ENCODE results near the gene KRT25.

KRT25 gene, protein sequence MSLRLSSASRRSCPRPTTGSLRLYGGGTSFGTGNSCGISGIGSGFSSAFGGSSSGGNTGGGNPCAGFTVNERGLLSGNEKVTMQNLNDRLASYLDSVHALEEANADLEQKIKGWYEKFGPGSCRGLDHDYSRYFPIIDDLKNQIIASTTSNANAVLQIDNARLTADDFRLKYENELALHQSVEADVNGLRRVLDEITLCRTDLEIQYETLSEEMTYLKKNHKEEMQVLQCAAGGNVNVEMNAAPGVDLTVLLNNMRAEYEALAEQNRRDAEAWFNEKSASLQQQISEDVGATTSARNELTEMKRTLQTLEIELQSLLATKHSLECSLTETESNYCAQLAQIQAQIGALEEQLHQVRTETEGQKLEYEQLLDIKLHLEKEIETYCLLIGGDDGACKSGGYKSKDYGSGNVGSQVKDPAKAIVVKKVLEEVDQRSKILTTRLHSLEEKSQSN

GRCh38 chr17:40755231-40755630 is at the start of gene KRT25:
Gene KRT25 (minus strand): TSS chr17:40755331. CDS start chr17:40755271, 60 bp downstream.
- H3K9me3 ChIP-seq (ENCODE audit: control insufficient read depth in 1 of 2, low read length in 2 of 2): peaks cover 5 to 9% of the 10 kb centered on the region in 2 donors
- no peaks in the 10 kb centered on the region for H3K27me3 ChIP-seq (ENCODE audit: low read depth, low read length)
- no peak within 1 kb of the TSS for H3K4me3 ChIP-seq (ENCODE audit: low read depth in 1 of 2, low read length in 2 of 2)

DNA sequence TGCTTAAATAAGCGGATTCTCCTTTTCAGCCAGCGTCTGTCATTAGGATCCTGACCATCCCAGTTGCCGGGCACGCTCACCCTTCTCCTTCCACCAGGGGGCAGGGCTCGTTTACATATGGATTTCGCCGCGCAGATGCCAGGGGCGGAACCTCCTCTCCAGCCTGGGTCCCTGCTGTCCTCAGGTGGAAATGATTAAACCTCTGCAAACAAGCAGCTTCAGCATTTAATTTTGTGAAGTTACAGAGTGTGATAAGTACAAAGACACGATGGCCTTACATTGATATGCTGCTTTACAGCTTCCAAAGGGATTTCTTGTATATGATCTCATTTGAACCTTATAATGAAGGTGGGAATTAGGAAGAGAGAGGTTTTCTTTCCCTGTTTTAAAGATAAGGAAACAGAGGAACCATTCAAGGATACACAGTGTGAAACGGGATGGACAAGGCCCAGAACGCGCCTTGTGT is 48.5 kb upstream of the KRT25 start:
- Histone ChIP-seq H3K27me3 (ENCODE audit: low read depth, low read length) (no peaks in the 10 kb centered on the region), H3K36me3 (ENCODE audit: control insufficient read depth in 1 of 2, insufficient read depth in 2 of 2, low read length in 2 of 2) (no peaks in the 10 kb centered on the region), H3K27ac (ENCODE audit: low read length) (no peak overlapping the region), H3K9me3 (ENCODE audit: control insufficient read depth in 1 of 2, low read length in 2 of 2) (no peaks in the 10 kb centered on the region), H3K4me1 (ENCODE audit: control insufficient read depth in 1 of 2, insufficient read depth in 2 of 2, low read length in 2 of 2) (no peaks in the 10 kb centered on the region), H3K4me3 (ENCODE audit: low read depth in 1 of 2, low read length in 2 of 2) (no peak overlapping the region)

More at GRCh38 chr17:40755231-40755630, at the start of gene KRT25:
- H3K27ac ChIP-seq (ENCODE audit: low read length): no peak within 1 kb of the TSS
- H3K36me3 ChIP-seq (ENCODE audit: control insufficient read depth in 1 of 2, insufficient read depth in 2 of 2, low read length in 2 of 2): no peaks in the 10 kb centered on the region
- H3K4me1 ChIP-seq (ENCODE audit: control insufficient read depth in 1 of 2, insufficient read depth in 2 of 2, low read length in 2 of 2): no peaks in the 10 kb centered on the region

GRCh38 chr17:40801157-40801556 is 46.0 kb upstream of the KRT25 start:
- no peak overlapping the region for H3K4me3 ChIP-seq (ENCODE audit: low read depth in 1 of 2, low read length in 2 of 2)
- no peaks in the 10 kb centered on the region for H3K4me1 ChIP-seq (ENCODE audit: control insufficient read depth in 1 of 2, insufficient read depth in 2 of 2, low read length in 2 of 2)
- H3K27me3 ChIP-seq (ENCODE audit: low read depth, low read length): no peaks in the 10 kb centered on the region
- H3K36me3 ChIP-seq (ENCODE audit: control insufficient read depth in 1 of 2, insufficient read depth in 2 of 2, low read length in 2 of 2): no peaks in the 10 kb centered on the region
- H3K27ac ChIP-seq (ENCODE audit: low read length): no peak overlapping the region
- no peaks in the 10 kb centered on the region for H3K9me3 ChIP-seq (ENCODE audit: control insufficient read depth in 1 of 2, low read length in 2 of 2)

DNA sequence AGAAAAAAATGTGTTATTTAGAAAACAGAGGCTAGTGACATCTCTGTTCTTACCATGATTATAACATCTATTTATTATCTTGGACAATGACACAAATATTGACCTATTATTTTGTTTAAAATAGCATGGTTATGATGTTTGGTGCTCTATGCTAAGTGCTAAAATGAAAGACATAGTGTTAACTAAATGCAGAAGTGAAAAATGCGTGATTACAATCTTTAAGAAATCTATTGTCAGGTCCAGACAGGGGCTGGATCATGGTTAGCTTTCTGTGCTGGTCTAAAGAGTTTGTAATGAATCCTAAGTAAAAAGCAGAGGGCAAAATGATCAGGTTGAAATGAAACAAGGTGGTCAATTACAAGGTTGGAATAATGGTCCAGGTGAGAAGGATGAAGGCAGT is 45.2 kb upstream of the KRT25 start:
- no peaks in the 10 kb centered on the region for H3K4me1 ChIP-seq (ENCODE audit: control insufficient read depth in 1 of 2, insufficient read depth in 2 of 2, low read length in 2 of 2)
- no peak overlapping the region for H3K27ac ChIP-seq (ENCODE audit: low read length)
- no peaks in the 10 kb centered on the region for H3K27me3 ChIP-seq (ENCODE audit: low read depth, low read length)
- H3K36me3 ChIP-seq (ENCODE audit: control insufficient read depth in 1 of 2, insufficient read depth in 2 of 2, low read length in 2 of 2): no peaks in the 10 kb centered on the region
- no peaks in the 10 kb centered on the region for H3K9me3 ChIP-seq (ENCODE audit: control insufficient read depth in 1 of 2, low read length in 2 of 2)
- no peak overlapping the region for H3K4me3 ChIP-seq (ENCODE audit: low read depth in 1 of 2, low read length in 2 of 2)

DNA sequence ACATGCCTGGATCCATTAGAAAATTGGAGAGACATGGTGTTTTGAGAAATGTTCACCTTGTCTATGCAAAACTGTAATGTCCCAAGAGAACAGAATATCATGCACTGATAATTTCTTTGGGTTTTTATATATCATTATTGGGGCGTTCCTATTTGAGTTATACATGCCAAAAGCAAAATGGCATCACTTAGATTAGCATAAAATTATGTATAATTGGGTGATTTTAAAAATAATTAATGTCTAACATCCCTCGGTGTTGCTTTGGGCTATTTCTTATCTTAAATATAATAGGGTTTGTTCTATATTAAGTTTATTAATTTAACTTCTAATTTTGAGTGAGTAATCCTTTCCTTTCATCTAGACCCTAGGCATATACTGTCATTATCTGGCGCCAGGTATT is 44.7 kb upstream of the KRT25 start, which contains the start of gene KRT28:
TSS of gene KRT28 (minus strand) at position 101 of the 400 bp plus-strand sequence. CDS start at position 35, 66 bp downstream.
- H3K9me3 ChIP-seq (ENCODE audit: control insufficient read depth in 1 of 2, low read length in 2 of 2): no peaks in the 10 kb centered on the region
- H3K36me3 ChIP-seq (ENCODE audit: control insufficient read depth in 1 of 2, insufficient read depth in 2 of 2, low read length in 2 of 2): no peaks in the 10 kb centered on the region
- H3K27me3 ChIP-seq (ENCODE audit: low read depth, low read length): no peaks in the 10 kb centered on the region
- no peak within 1 kb of the TSS for H3K4me3 ChIP-seq (ENCODE audit: low read depth in 1 of 2, low read length in 2 of 2)
- no peaks in the 10 kb centered on the region for H3K4me1 ChIP-seq (ENCODE audit: control insufficient read depth in 1 of 2, insufficient read depth in 2 of 2, low read length in 2 of 2)
- H3K27ac ChIP-seq (ENCODE audit: low read length): no peak within 1 kb of the TSS

- H3K36me3 ChIP-seq (ENCODE audit: control insufficient read depth in 1 of 2, insufficient read depth in 2 of 2, low read length in 2 of 2): no peaks in the 10 kb centered on the region
- no peak overlapping the region for H3K4me3 ChIP-seq (ENCODE audit: low read depth in 1 of 2, low read length in 2 of 2)
- H3K27me3 ChIP-seq (ENCODE audit: low read depth, low read length): no peaks in the 10 kb centered on the region
- no peaks in the 10 kb centered on the region for H3K4me1 ChIP-seq (ENCODE audit: control insufficient read depth in 1 of 2, insufficient read depth in 2 of 2, low read length in 2 of 2)
- no peak overlapping the region for H3K27ac ChIP-seq (ENCODE audit: low read length)
- H3K9me3 ChIP-seq (ENCODE audit: control insufficient read depth in 1 of 2, low read length in 2 of 2): no peaks in the 10 kb centered on the region
These were observed 41.7 kb upstream of the KRT25 start for GRCh38 chr17:40796846-40797245.

DNA sequence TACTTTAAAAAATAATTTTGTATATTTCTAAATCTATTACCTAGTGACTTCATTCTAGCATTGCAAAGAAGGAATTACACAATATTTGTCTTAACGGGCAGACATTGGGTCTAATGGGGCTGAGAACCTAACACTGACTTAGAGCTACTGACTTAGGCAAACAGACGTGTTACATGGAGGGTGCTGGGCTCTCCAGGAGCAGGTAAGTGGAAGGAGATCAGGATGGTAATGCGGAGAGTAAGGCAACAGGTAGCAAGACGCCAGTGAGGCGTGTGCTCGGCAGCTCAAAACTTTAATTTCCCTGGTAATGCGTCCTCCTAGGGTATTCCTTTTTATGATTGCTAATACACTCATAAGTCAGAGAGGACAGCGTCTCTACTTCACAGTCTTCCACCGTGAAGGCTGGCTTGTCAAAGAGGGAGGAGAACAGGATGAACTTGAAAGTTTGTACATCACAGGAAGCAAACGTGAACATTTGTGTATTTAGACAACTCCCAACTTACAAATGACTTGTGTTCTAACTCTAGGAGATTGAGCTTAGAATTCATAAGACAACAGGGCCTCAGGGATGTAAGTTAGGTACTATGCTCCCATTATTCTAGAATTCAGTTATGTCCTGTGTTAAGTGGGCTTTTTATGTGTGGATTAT is 40.0 kb upstream of the KRT25 start:
- Histone ChIP-seq H3K4me3 (ENCODE audit: low read depth in 1 of 2, low read length in 2 of 2) (no peak overlapping the region), H3K4me1 (ENCODE audit: control insufficient read depth in 1 of 2, insufficient read depth in 2 of 2, low read length in 2 of 2) (no peaks in the 10 kb centered on the region), H3K36me3 (ENCODE audit: control insufficient read depth in 1 of 2, insufficient read depth in 2 of 2, low read length in 2 of 2) (no peaks in the 10 kb centered on the region), H3K27ac (ENCODE audit: low read length) (no peak overlapping the region), H3K27me3 (ENCODE audit: low read depth, low read length) (no peaks in the 10 kb centered on the region), H3K9me3 (ENCODE audit: control insufficient read depth in 1 of 2, low read length in 2 of 2) (no peaks in the 10 kb centered on the region)

DNA sequence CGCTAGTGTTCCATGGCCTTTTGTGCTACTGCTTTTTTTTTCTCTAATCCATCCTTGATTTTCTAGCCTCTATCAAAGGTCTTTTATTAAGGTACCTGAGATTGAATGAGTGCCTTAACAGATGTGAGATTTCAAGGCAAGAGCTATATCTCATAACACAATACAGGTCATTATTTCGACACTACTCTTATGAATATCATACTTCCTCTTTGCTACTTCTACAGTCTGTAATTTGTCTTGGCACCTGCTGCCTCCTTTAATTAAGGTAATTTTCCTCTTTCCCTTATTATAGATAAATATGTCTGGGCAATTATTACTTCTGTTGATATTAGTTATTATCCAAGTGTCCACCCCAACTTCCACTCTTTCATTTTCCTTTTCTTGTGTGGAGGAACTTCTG is 39.3 kb upstream of the KRT25 start:
- Histone ChIP-seq H3K27ac (ENCODE audit: low read length) (no peak overlapping the region), H3K9me3 (ENCODE audit: control insufficient read depth in 1 of 2, low read length in 2 of 2) (no peaks in the 10 kb centered on the region), H3K36me3 (ENCODE audit: control insufficient read depth in 1 of 2, insufficient read depth in 2 of 2, low read length in 2 of 2) (no peaks in the 10 kb centered on the region), H3K4me1 (ENCODE audit: control insufficient read depth in 1 of 2, insufficient read depth in 2 of 2, low read length in 2 of 2) (no peaks in the 10 kb centered on the region), H3K4me3 (ENCODE audit: low read depth in 1 of 2, low read length in 2 of 2) (no peak overlapping the region), H3K27me3 (ENCODE audit: low read depth, low read length) (no peaks in the 10 kb centered on the region)

GRCh38 chr17:40793832-40794231 is 38.7 kb upstream of the KRT25 start:
- H3K27me3 ChIP-seq (ENCODE audit: low read depth, low read length): no peaks in the 10 kb centered on the region
- H3K27ac ChIP-seq (ENCODE audit: low read length): no peak overlapping the region
- no peak overlapping the region for H3K4me3 ChIP-seq (ENCODE audit: low read depth in 1 of 2, low read length in 2 of 2)

DNA sequence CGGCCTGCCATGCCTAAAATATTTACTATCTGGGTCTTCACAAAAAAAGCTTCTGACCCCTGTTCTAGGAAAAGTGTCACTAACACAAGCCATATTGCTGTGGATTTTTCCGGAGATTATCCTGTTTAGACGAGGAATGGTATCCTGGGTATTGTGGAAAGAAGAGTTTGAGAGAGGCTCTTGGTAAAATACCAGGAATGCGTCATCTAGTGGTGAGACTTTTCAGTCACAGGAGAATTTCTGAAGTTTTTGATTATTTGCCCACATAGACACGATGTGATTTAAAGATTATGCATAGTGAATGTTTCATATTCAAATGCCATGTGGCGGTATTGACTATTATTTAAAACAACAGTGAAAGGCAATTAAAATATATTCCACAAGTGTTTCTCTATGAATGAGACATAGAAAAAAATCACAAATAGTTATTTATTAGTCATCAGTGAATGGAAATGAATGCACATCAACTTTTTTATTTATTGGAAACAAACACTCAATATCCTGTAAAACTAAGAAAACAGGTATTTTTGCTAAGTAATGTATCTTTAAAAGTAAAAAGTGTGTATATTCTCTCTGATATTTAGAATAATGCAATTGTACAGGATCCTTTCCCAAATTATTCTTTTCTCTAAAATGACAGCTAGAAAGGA is 36.8 kb upstream of the KRT25 start:
- Histone ChIP-seq H3K4me3 (ENCODE audit: low read depth in 1 of 2, low read length in 2 of 2) (no peak overlapping the region), H3K27me3 (ENCODE audit: low read depth, low read length) (no peaks in the 10 kb centered on the region), H3K9me3 (ENCODE audit: control insufficient read depth in 1 of 2, low read length in 2 of 2) (no peaks in the 10 kb centered on the region), H3K4me1 (ENCODE audit: control insufficient read depth in 1 of 2, insufficient read depth in 2 of 2, low read length in 2 of 2) (no peaks in the 10 kb centered on the region), H3K27ac (ENCODE audit: low read length) (no peak overlapping the region), H3K36me3 (ENCODE audit: control insufficient read depth in 1 of 2, insufficient read depth in 2 of 2, low read length in 2 of 2) (no peaks in the 10 kb centered on the region)

More at GRCh38 chr17:40793832-40794231, 38.7 kb upstream of the KRT25 start:
- Histone ChIP-seq H3K4me1 (ENCODE audit: control insufficient read depth in 1 of 2, insufficient read depth in 2 of 2, low read length in 2 of 2) (no peaks in the 10 kb centered on the region), H3K9me3 (ENCODE audit: control insufficient read depth in 1 of 2, low read length in 2 of 2) (no peaks in the 10 kb centered on the region), H3K36me3 (ENCODE audit: control insufficient read depth in 1 of 2, insufficient read depth in 2 of 2, low read length in 2 of 2) (no peaks in the 10 kb centered on the region)

DNA sequence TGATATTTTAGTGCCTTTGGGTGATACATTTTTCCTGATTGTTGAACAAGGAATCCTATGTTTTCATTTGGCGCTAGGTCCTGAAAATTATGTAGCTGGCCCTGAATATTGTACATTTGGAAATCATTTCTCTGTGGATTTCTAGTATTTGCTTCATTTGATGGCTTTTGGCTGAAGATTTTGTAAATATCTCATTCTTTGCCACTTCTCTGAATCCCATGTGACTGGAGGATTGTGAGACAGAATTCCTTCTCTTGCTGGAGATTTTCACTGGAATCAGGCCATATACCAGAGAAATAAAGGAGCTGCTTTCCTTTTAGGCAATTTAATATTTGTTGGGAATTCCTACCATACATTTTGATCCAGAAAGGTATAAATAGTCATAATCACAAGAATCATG is 36.0 kb upstream of the KRT25 start:
- no peak overlapping the region for H3K4me3 ChIP-seq (ENCODE audit: low read depth in 1 of 2, low read length in 2 of 2)
- no peak overlapping the region for H3K27ac ChIP-seq (ENCODE audit: low read length)
- H3K27me3 ChIP-seq (ENCODE audit: low read depth, low read length): no peaks in the 10 kb centered on the region
- no peaks in the 10 kb centered on the region for H3K4me1 ChIP-seq (ENCODE audit: control insufficient read depth in 1 of 2, insufficient read depth in 2 of 2, low read length in 2 of 2)
- no peaks in the 10 kb centered on the region for H3K9me3 ChIP-seq (ENCODE audit: control insufficient read depth in 1 of 2, low read length in 2 of 2)
- H3K36me3 ChIP-seq (ENCODE audit: control insufficient read depth in 1 of 2, insufficient read depth in 2 of 2, low read length in 2 of 2): no peaks in the 10 kb centered on the region

All from muscle layer of duodenum (tissue), 2 donors.